ENCODE results near the gene IFI16.

The IFI16 gene

DNA sequence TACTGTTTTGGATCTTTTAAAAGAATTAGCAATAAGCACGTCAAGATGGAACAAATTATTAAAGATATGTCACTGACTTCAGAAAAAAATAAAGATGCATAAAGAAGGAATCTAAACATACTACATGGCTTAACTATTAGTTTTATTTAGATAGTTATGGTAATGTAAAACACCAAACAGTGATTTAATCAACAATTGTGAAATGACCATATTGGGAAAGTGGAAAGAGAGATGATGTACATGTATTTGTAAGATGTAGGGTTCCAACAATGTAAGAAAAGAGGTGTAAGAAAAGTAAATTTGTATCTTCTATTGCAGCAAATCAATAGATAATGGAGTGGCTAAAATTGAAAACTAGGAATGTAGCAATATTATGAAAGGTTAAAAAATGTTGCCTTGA lies 73.3 kb downstream of the IFI16 start:
- no peak for DNase-seq (ENCODE audit: low spot score)
- Histone ChIP-seq H3K4me3 (no peak overlapping the region), H3K27ac (no peak overlapping the region)
- TF ChIP-seq, protein P1, sequence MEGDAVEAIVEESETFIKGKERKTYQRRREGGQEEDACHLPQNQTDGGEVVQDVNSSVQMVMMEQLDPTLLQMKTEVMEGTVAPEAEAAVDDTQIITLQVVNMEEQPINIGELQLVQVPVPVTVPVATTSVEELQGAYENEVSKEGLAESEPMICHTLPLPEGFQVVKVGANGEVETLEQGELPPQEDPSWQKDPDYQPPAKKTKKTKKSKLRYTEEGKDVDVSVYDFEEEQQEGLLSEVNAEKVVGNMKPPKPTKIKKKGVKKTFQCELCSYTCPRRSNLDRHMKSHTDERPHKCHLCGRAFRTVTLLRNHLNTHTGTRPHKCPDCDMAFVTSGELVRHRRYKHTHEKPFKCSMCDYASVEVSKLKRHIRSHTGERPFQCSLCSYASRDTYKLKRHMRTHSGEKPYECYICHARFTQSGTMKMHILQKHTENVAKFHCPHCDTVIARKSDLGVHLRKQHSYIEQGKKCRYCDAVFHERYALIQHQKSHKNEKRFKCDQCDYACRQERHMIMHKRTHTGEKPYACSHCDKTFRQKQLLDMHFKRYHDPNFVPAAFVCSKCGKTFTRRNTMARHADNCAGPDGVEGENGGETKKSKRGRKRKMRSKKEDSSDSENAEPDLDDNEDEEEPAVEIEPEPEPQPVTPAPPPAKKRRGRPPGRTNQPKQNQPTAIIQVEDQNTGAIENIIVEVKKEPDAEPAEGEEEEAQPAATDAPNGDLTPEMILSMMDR (IDR thresholded peaks at IDR 0.05) = no peak

DNA sequence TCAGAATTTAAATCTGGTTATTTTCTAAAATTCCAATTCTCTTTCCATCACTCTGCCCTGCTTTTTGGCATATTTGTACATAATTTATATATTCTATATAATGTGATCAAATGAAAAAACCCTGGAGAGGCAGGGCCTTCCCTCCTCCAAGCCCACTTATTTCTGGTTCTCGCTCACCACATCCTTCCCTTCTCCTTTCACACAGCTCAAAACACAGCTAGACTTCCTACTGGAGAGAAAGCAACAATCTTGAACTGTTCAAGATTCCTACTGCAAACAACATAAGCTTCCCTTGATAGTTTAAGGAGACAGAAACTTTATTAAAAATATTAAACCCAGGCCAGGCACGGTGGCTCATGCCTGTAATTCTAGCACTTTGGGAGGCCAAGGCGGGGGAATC lies 74.4 kb downstream of the IFI16 start:
- H3K4me3 ChIP-seq = no peak overlapping the region
- peak overlapping the region in 1 of 2 donors; percentile 41 for H3K27ac ChIP-seq
- no peak for DNase-seq (ENCODE audit: low spot score)
- TF ChIP-seq, protein P1 (IDR thresholded peaks at IDR 0.05) = no peak

DNA sequence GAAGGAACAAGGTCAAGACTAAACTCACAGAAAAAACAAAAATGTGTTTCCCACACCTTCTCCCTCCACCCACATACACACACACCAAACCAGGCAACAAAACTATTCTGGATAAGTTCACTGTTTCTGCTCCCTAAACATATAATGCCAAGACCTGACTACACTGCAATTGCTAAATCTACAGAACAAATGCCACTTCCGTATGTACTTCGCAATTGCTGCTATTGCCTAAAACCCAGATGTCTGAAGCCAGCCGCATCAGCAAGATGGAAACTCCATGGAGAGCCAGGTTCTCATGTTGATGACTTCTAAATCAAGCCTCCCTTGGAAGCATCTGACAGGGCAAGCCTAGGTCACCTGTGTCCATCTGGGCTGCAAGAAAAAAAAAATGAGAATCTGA lies 75.2 kb downstream of the IFI16 start:
- TF ChIP-seq, protein P1 (IDR thresholded peaks at IDR 0.05) = no peak
- DNase-seq (ENCODE audit: low spot score) = no peak
- Histone ChIP-seq H3K4me3 (no peak overlapping the region), H3K27ac (peak overlapping the region in 1 of 2 donors; percentile 41)

DNA sequence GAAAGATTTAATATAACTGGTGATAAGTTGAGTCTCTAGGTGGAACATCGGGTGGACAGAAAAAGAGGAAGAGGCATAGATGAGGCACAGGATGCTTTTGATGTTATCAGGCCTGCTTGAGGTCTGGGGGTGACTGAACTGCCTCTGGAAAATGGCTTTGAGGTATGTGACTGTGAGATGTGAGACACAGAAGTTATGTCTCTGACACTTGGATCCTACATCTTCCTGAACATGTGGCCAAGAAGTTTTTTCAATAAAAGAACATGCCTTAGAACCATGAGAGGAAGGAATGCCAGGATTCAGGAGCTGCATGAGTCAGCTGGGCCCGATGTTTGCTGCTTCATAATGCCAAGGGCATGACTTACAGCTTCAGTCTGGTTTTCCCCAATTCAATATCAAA lies 78.3 kb downstream of the IFI16 start:
- Histone ChIP-seq H3K4me3 (no peak overlapping the region), H3K27ac (no peak overlapping the region)
- TF ChIP-seq, protein P1 (IDR thresholded peaks at IDR 0.05) = no peak
- no peak for DNase-seq (ENCODE audit: low spot score)

DNA sequence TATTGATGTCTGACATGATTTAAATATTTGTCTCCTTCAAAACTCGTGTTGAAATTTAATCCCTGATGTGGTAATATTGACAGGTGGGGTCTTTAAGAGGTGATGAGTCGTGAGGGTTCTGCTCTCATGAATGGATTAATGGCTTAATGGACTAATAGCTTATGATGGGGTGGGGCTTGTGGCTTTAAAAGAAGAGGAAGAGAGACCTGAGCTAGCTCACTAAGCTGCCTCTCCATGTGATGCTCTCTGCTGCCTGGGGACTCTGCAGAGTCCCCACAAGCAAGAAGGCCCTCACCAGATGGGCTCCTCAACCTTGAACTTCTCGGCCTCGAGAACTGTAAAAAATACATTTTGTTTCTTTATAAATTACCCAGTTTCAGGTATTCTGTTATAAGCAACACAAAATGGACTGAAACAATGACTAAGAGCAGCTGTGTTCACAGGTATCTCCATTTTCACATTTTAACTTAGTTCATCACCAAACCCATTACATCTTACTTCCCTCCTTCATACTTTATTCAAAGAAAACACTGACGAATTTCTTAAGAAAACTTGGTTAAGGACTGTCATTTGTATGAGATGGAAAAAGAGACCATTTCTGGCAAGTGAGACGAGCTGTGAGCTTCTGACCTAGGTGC lies 79.0 kb downstream of the IFI16 start:
- DNase-seq (ENCODE audit: low spot score) = no peak
- TF ChIP-seq, protein P1 (IDR thresholded peaks at IDR 0.05) = no peak
- Histone ChIP-seq H3K4me3 (no peak overlapping the region), H3K27ac (no peak overlapping the region)

DNA sequence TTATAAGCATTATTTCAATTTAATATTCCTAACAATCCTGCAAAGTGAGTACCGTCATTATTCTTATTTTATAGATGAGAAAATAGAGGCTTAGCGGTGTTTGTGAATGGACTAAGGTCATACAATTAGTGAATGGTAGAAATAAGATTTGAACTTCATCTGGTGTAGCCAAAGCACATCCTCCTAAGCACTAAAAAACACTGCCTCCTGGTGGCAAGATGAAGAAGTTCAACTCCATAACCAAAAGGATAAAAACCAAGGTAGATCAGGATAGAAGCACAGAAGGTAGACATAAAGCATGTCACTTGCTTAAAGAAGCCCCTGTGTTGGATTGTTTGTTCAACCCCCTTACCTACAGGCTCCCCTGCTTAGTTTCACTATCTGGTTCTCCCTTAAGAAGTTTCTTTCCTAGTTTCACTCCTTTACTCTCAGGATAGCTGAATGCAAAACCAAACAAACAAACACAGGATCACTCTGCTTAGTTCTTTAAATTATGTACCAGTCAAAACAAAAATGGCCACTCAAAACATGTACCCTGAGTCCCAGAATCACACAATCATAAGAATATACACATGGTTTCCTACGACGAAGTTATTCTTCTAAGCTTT lies 79.6 kb downstream of the IFI16 start:
- TF ChIP-seq, protein P1 (IDR thresholded peaks at IDR 0.05) = no peak
- no peak overlapping the region for H3K4me3 ChIP-seq
- no peak for DNase-seq (ENCODE audit: low spot score)
- H3K27ac ChIP-seq = no peak overlapping the region

Data from coronary artery (tissue), 2 donors.